HepG2 (cell line): ENCODE results near the gene EYA2. TPM values are rescaled to one million over a fixed set of nuclear protein-coding genes. Genes with fewer than 3 reads are reported as not detected.

Experiments used
- ATAC-seq: fragments of 200-7000 bp; cut with Tn5 transposase; 3 replicates; pipeline ENCODE4 v1.9.1; 2020; ENCODE audit warnings: mild to moderate bottlenecking, moderate library complexity
- BruUV-seq: library from RNA; stranded (reverse); fragments of 400-500 nt; replicated peaks from 2 replicates; lab custom pipeline; 2021; lab: Mats Ljungman, UMichigan
- CTCF ChIA-PET: fragments of 300-600 bp; formaldehyde crosslinking; extraction: SDS; loops from one replicate; lab custom pipeline; 2021; ENCODE audit warnings: low total read pairs, inconsistent platforms, low intra/inter-chr PET ratio; lab: Yijun Ruan, JAX
- POLR2A ChIA-PET: fragments of 350-600 bp; sonication (Branson Sonifier 250); formaldehyde crosslinking; loops from one replicate; lab custom pipeline; 2020; ENCODE audit warnings: antibody characterized with exemption, inconsistent platforms; lab: Yijun Ruan, JAX
- DNase-seq: peaks from one replicate; pipeline ENCODE4 v3.0.0-alpha.2; 2015; ENCODE audit warnings: low spot score
- FAIRE-seq: peaks from 3 replicates; lab custom pipeline; 2011; peaks lifted over from hg19 to GRCh38; lab: Jason Lieb, UNC
- H2AFZ ChIP-seq: one replicate; pipeline ENCODE4 v1.6.1; 2011; ENCODE audit warnings: low read length, inconsistent platforms
- H3K27ac ChIP-seq: fragments of 300-600 bp; 3 replicates; pipeline ENCODE4 v1.8.0; 2011; ENCODE audit warnings: mixed run types, mild to moderate bottlenecking, mixed read lengths, low read length, inconsistent platforms; ENCODE audit not compliant: insufficient read depth; ENCODE audit errors: extremely low read length
- H3K27me3 ChIP-seq, 2 experiments: fragments of 200-600 bp in 1 of 2; 2 replicates in 1 of 2; 3 replicates in 1 of 2; pipeline versions ENCODE4 v1.6.0 to v1.8.0; 2011; ENCODE audit warnings: low read length in 2 of 2, mild to moderate bottlenecking in 2 of 2, moderate library complexity in 2 of 2, inconsistent platforms in 1 of 2; ENCODE audit not compliant: insufficient read depth in 2 of 2, control insufficient read depth in 1 of 2
- H3K36me3 ChIP-seq, 2 experiments: fragments of 200-600 bp in 1 of 2; replicated peaks in 1 of 2; 2 replicates in 1 of 2; 3 replicates in 1 of 2; pipeline versions ENCODE4 v1.5.1 to v1.8.0; 2011; ENCODE audit warnings: low read length in 2 of 2, inconsistent platforms in 1 of 2; ENCODE audit not compliant: insufficient read depth in 2 of 2, control insufficient read depth in 1 of 2
- H3K4me1 ChIP-seq: 2 replicates; pipeline ENCODE4 v1.5.1; 2012; ENCODE audit warnings: low read length, inconsistent platforms; ENCODE audit not compliant: insufficient read depth
- H3K4me2 ChIP-seq: 2 replicates; pipeline ENCODE4 v1.6.0; 2011; ENCODE audit warnings: low read depth, low read length, inconsistent platforms
- H3K4me3 ChIP-seq, 3 experiments: fragments of 200-600 bp in 1 of 3; sonication (generic), shearing (Covaris generic) in 1 of 3; replicated peaks in 1 of 3; 2 replicates each; pipeline ENCODE4 v1.5.1; 2011 to 2016; ENCODE audit warnings: low read length in 3 of 3, inconsistent platforms in 2 of 3, low read depth in 2 of 3, mild to moderate bottlenecking in 2 of 3, control low read depth in 1 of 3, mixed read lengths in 1 of 3; ENCODE audit not compliant: insufficient read depth in 1 of 3
- H3K79me2 ChIP-seq: one replicate; pipeline ENCODE4 v1.6.1; 2011; ENCODE audit warnings: low read length, inconsistent platforms; ENCODE audit not compliant: insufficient read depth
- H3K9ac ChIP-seq: 2 replicates; pipeline ENCODE4 v1.6.0; 2011; ENCODE audit warnings: mild to moderate bottlenecking, low read depth, low read length, inconsistent platforms; ENCODE audit not compliant: insufficient read depth
- H3K9me3 ChIP-seq: 2 replicates; pipeline ENCODE4 v1.5.1; 2012; ENCODE audit warnings: mild to moderate bottlenecking, low read length
- H4K20me1 ChIP-seq: 2 replicates; pipeline ENCODE4 v1.6.0; 2011; ENCODE audit warnings: inconsistent platforms, mild to moderate bottlenecking, low read length, moderate library complexity; ENCODE audit not compliant: insufficient read depth
- ATF1 ChIP-seq: IDR thresholded peaks from 2 replicates; pipeline ENCODE4 v1.6.1; 2016; ENCODE audit warnings: mild to moderate bottlenecking, control low read depth
- CTCF ChIP-seq: sonication (generic); formaldehyde crosslinking; IDR thresholded peaks from 2 replicates; pipeline ENCODE4 v1.5.0; 2020; ENCODE audit warnings: mild to moderate bottlenecking, missing genetic modification reagents, moderate library complexity
- KDM3A ChIP-seq: IDR thresholded peaks from 2 replicates; pipeline ENCODE4 v1.6.1; 2018; ENCODE audit warnings: low read depth, missing compliant biosample characterization
- POLR2G ChIP-seq: fragments of 200-400 bp; formaldehyde crosslinking; IDR thresholded peaks from 2 replicates; pipeline ENCODE4 v1.6.1; 2018; ENCODE audit warnings: mild to moderate bottlenecking, low read depth, low read length, moderate library complexity
- RFXANK ChIP-seq: IDR thresholded peaks from 2 replicates; pipeline ENCODE4 v1.6.1; 2016
- RFXAP ChIP-seq: sonication (generic); formaldehyde crosslinking; IDR thresholded peaks from 2 replicates; pipeline ENCODE4 v1.4.0; 2020; ENCODE audit warnings: missing genetic modification reagents, borderline replicate concordance
- SKI ChIP-seq: fragments of 450-650 bp; IDR thresholded peaks from one replicate; pipeline ENCODE4 v1.6.1; 2018; ENCODE audit warnings: mild to moderate bottlenecking; ENCODE audit not compliant: partially characterized antibody
- SRY ChIP-seq: sonication (generic); formaldehyde crosslinking; IDR thresholded peaks from 2 replicates; pipeline ENCODE4 v1.8.0; 2022; ENCODE audit warnings: mild to moderate bottlenecking, missing genetic modification reagents
- ZBTB7B ChIP-seq: sonication (generic); formaldehyde crosslinking; IDR thresholded peaks from 2 replicates; pipeline ENCODE4 v1.4.0; 2020; ENCODE audit warnings: missing genetic modification reagents
- ZFP82 ChIP-seq: sonication (generic); formaldehyde crosslinking; IDR thresholded peaks from 2 replicates; pipeline ENCODE4 v1.5.1; 2020; ENCODE audit warnings: mild to moderate bottlenecking, missing genetic modification reagents, borderline replicate concordance
- ZKSCAN5 ChIP-seq: sonication (generic); formaldehyde crosslinking; IDR thresholded peaks from 2 replicates; pipeline ENCODE4 v1.5.1; 2020; ENCODE audit warnings: mild to moderate bottlenecking, missing genetic modification reagents
- ZNF24 ChIP-seq: fragments of 450-650 bp; IDR thresholded peaks from 2 replicates; pipeline ENCODE4 v1.6.1; 2017; ENCODE audit warnings: antibody characterized with exemption, mild to moderate bottlenecking
- ZNF496 ChIP-seq: sonication (generic); formaldehyde crosslinking; IDR thresholded peaks from 2 replicates; pipeline ENCODE4 v1.8.1; 2023; ENCODE audit warnings: mild to moderate bottlenecking, moderate library complexity, missing genetic modification reagents; ENCODE audit not compliant: insufficient replicate concordance
- ZNF550 ChIP-seq: sonication (generic); formaldehyde crosslinking; IDR thresholded peaks from 2 replicates; pipeline ENCODE4 v1.4.0; 2020; ENCODE audit warnings: mild to moderate bottlenecking, missing genetic modification reagents, borderline replicate concordance
- ZNF552 ChIP-seq: sonication (generic); formaldehyde crosslinking; IDR thresholded peaks from 2 replicates; pipeline ENCODE4 v1.9.0; 2022; ENCODE audit warnings: missing genetic modification reagents, mild to moderate bottlenecking, borderline replicate concordance
- ZNF557 ChIP-seq: sonication (generic); formaldehyde crosslinking; IDR thresholded peaks from 2 replicates; pipeline ENCODE4 v1.4.0; 2020; ENCODE audit warnings: missing genetic modification reagents
- ZNF562 ChIP-seq: sonication (generic); formaldehyde crosslinking; IDR thresholded peaks from 2 replicates; pipeline ENCODE4 v1.8.0; 2022; ENCODE audit warnings: missing genetic modification reagents, borderline replicate concordance
- ZNF761 ChIP-seq: sonication (generic); formaldehyde crosslinking; conservative IDR thresholded peaks from 2 replicates; pipeline ENCODE4 v1.4.0; 2020; ENCODE audit warnings: mild to moderate bottlenecking, missing genetic modification reagents
- ZSCAN9 ChIP-seq: IDR thresholded peaks from 2 replicates; pipeline ENCODE4 v1.6.1; 2016; ENCODE audit warnings: borderline replicate concordance
- in situ Hi-C: cut with HindIII; loops from 2 replicates; pipeline ENCODE4 v1.10.0; 2017; ENCODE audit warnings: low pct_unique_long_range_greater_than_20kb; ENCODE audit not compliant: extremely low pct_ligation_motif_present
- intact Hi-C: fragments of 100-400 bp; cut with micrococcal nuclease; formaldehyde crosslinking; loops from one replicate; pipeline ENCODE4 v1.10.0; 2022; ENCODE audit not compliant: unreplicated experiment
- polyA plus RNA-seq, 8 experiments: library from polyadenylated mRNA; depleted of rRNA in 3 of 8; stranded (reverse) in 7 of 8; unstranded in 1 of 8; fragments of >200 nt; fragmentation: Illumina TruSeq in 4 of 8; extraction: Trizol in 4 of 8; gene quantifications; 2 replicates each; pipeline versions ENCODE4 v1.2.1 to v1.2.3, GENCODE V29; 2011 to 2016; ENCODE audit warnings: low read depth in 4 of 8, missing spikeins in 1 of 8, mixed read lengths in 1 of 8; ENCODE audit not compliant: insufficient read depth in 1 of 8
- total RNA-seq, 5 experiments: library from RNA; depleted of rRNA; stranded (reverse); fragments of >200 nt; fragmentation: Illumina TruSeq; extraction: Trizol; gene quantifications; 2 replicates each; pipeline ENCODE4 v1.2.3, GENCODE V29; 2016; ENCODE audit warnings: low read depth in 1 of 5

The EYA2 gene
- total and polyA plus RNA-seq, 2 of the 13 experiments (the other 11 are each of a cell fraction or from before 2014, with no cell fraction given) = not detected

GRCh38 chr20:46890682-46891081 lies 4.0 kb upstream of the EYA2 start:
- POLR2A ChIA-PET = no interaction called here
- no peak for FAIRE-seq

More at GRCh38 chr20:46890682-46891081, 4.0 kb upstream of the EYA2 start:
- DNase-seq = no peak
- ATAC-seq = no peak
- no peaks in the 10 kb centered on the region for H3K4me1 ChIP-seq
- CTCF ChIA-PET = no interaction called here
- H3K79me2 ChIP-seq = no peaks in the 10 kb centered on the region
- H3K27ac ChIP-seq = no peak overlapping the region
- no peak overlapping the region for H2AFZ ChIP-seq
- H3K9me3 ChIP-seq = no peaks in the 10 kb centered on the region
- TF ChIP-seq SRY (CRISPR knock-in tag) = no peak
- no peak for TF ChIP-seq ATF1 (CRISPR knock-in tag)
- no peak for TF ChIP-seq ZNF552 (CRISPR knock-in tag)
- TF ChIP-seq CTCF (CRISPR knock-in tag) = no peak
- no peak for TF ChIP-seq ZNF24
- no peak for TF ChIP-seq POLR2G
- no peak for TF ChIP-seq ZNF550 (CRISPR knock-in tag)
- TF ChIP-seq ZKSCAN5 (CRISPR knock-in tag) = no peak
- TF ChIP-seq RFXANK (CRISPR knock-in tag) = no peak
- no peak for TF ChIP-seq ZBTB7B (CRISPR knock-in tag)
- no peak for TF ChIP-seq ZNF562
- no peak for TF ChIP-seq RFXAP (CRISPR knock-in tag)
- TF ChIP-seq ZNF761 = no peak
- no peak for TF ChIP-seq ZFP82 (CRISPR knock-in tag)
- no peak for TF ChIP-seq ZSCAN9 (CRISPR knock-in tag)
- no peak for TF ChIP-seq ZNF557
- TF ChIP-seq KDM3A (CRISPR knock-in tag) = no peak
- no peak for TF ChIP-seq SKI
- no peak for TF ChIP-seq ZNF496 (CRISPR knock-in tag)
- H3K36me3 ChIP-seq = no peaks in the 10 kb centered on the region
- no peaks in the 10 kb centered on the region for H4K20me1 ChIP-seq
- no TSS peak for BruUV-seq
- intact Hi-C loops = no loop called here
- no peak overlapping the region for H3K9ac ChIP-seq
- no peak overlapping the region for H3K4me3 ChIP-seq
- in situ Hi-C loops = no loop called here
- H3K4me2 ChIP-seq = no peak overlapping the region
- H3K27me3 ChIP-seq = peaks cover 18 to 28% of the 10 kb centered on the region in 2 experiments; a peak in 4 of 5 replicates
